ENCODE data around the gene NPIPB9.
A peak's percentile ranks its signal among the peaks of the same experiment; 100 is the strongest.
"Not testable (repeated sequence)": the region's sequence is repeated elsewhere in the genome, so short reads cannot be mapped to it uniquely, and the experiment has no call there.

NPIPB9 gene

GRCh38 chr16:28751487-28751886, at the start of gene NPIPB9:
Gene NPIPB9, plus strand, starts transcription at chr16:28751787.
- DNase-seq (ENCODE audit: low read depth) = not testable (repeated sequence)

- DNase-seq (ENCODE audit: low read depth) = not testable (repeated sequence)
Observed at GRCh38 chr16:28704246-28704645, 47.3 kb upstream of the NPIPB9 start.

- not testable (repeated sequence) for DNase-seq (ENCODE audit: low read depth)
Observed at GRCh38 chr16:28711220-28712083, 40.1 kb upstream of the NPIPB9 start, which contains the start of gene EIF3C. Gene EIF3C, plus strand, starts transcription at chr16:28711464. Its CDS starts 223 bp downstream, at chr16:28711687.

- DNase-seq (ENCODE audit: low read depth) = not testable (repeated sequence)
Observed at GRCh38 chr16:28722852-28723650, 28.5 kb upstream of the NPIPB9 start.

GRCh38 chr16:28731253-28731652, 20.3 kb upstream of the NPIPB9 start:
- not testable (repeated sequence) for DNase-seq (ENCODE audit: low read depth)

- not testable (repeated sequence) for DNase-seq (ENCODE audit: low read depth)
Observed at GRCh38 chr16:28732455-28733124, 19.0 kb upstream of the NPIPB9 start.

GRCh38 chr16:28739787-28740186, 11.8 kb upstream of the NPIPB9 start:
- DNase-seq (ENCODE audit: low read depth) = not testable (repeated sequence)

GRCh38 chr16:28740631-28741030, 11.0 kb upstream of the NPIPB9 start:
- DNase-seq (ENCODE audit: low read depth) = not testable (repeated sequence)

GRCh38 chr16:28741295-28741694, 10.3 kb upstream of the NPIPB9 start:
- not testable (repeated sequence) for DNase-seq (ENCODE audit: low read depth)

- not testable (repeated sequence) for DNase-seq (ENCODE audit: low read depth)
Observed at GRCh38 chr16:28746618-28747350, 4.8 kb upstream of the NPIPB9 start.

GRCh38 chr16:28749997-28750465, 1.6 kb upstream of the NPIPB9 start:
- DNase-seq (ENCODE audit: low read depth) = not testable (repeated sequence)

- DNase-seq (ENCODE audit: low read depth) = not testable (repeated sequence)
Observed at GRCh38 chr16:28750469-28751067, 1.0 kb upstream of the NPIPB9 start.

GRCh38 chr16:28781697-28782096, 30.1 kb downstream of the NPIPB9 start:
- DNase-seq (ENCODE audit: low read depth) = not testable (repeated sequence)

- DNase-seq (ENCODE audit: low read depth) = not testable (repeated sequence)
Observed at GRCh38 chr16:28782357-28782756, 30.8 kb downstream of the NPIPB9 start.

- DNase-seq (ENCODE audit: low read depth) = peak; percentile 56
Observed at GRCh38 chr16:28802235-28803019, 50.8 kb downstream of the NPIPB9 start.

GRCh38 chr16:28807445-28808120, 56.0 kb downstream of the NPIPB9 start:
- not testable (repeated sequence) for DNase-seq (ENCODE audit: low read depth)

- DNase-seq (ENCODE audit: low read depth) = no peak
Observed at GRCh38 chr16:28820016-28820415, 68.4 kb downstream of the NPIPB9 start.

- not testable (repeated sequence) for DNase-seq (ENCODE audit: low read depth)
Observed at GRCh38 chr16:28820546-28820945, 69.0 kb downstream of the NPIPB9 start.

GRCh38 chr16:28821874-28822519, 70.4 kb downstream of the NPIPB9 start:
- DNase-seq (ENCODE audit: low read depth) = no peak

All from activated T-helper 9 cell treated with anti-CD3 and anti-CD28 coated beads, Interleukin-2, amount 50 U/mL, for 16 hours (primary cell).